ENCODE results near the gene SLC9C2. TPM values are rescaled to one million over a fixed set of nuclear protein-coding genes. Genes with fewer than 3 reads are reported as not detected.

SLC9C2 gene
- total RNA-seq, 1 donor from 2014 or later: 0.54 TPM

DNA sequence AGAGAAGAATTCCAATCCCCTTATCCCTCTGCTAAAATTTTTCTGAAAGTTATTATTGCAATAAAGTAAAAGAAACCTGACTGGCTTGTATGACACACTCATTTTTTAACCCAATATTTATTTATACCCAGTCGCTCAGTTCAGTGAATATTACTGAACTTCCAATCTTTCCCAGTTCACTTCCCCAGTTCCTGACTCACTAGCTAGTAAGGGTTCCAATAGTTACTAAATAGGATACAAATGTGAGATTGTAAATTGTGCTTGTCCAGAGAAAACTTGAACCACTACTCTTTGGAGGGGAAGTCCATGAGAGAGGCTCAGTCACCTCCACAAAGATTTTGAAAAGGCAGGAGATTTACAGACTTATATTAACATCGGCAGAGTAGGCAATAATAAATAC lies 94.3 kb downstream of the SLC9C2 start:
- H3K79me2 ChIP-seq (ENCODE audit: insufficient read depth, low read length): no peaks in the 10 kb centered on the region
- no peaks in the 10 kb centered on the region for H4K20me1 ChIP-seq (ENCODE audit: insufficient read depth, low read length)
- H3K27ac ChIP-seq (ENCODE audit: low read depth, low read length): no peak overlapping the region
- H3K27ac Mint-ChIP-seq (ENCODE audit: unreplicated experiment): no peak overlapping the region
- H3K36me3 Mint-ChIP-seq (ENCODE audit: low read depth, unreplicated experiment): no peaks in the 10 kb centered on the region
- no peak overlapping the region for H3K4me2 ChIP-seq (ENCODE audit: low read length)
- H3K36me3 ChIP-seq (ENCODE audit: insufficient read depth, low read length): no peaks in the 10 kb centered on the region
- H3K27me3 ChIP-seq (ENCODE audit: insufficient read depth, low read length): no peaks in the 10 kb centered on the region
- H3K9me3 ChIP-seq (ENCODE audit: insufficient read depth, low read depth, low read length): no peaks in the 10 kb centered on the region
- no peak for FAIRE-seq
- no peaks in the 10 kb centered on the region for H3K27me3 Mint-ChIP-seq (ENCODE audit: low read depth, unreplicated experiment)
- peaks cover under 1% of the 10 kb centered on the region for H3K9me3 Mint-ChIP-seq (ENCODE audit: unreplicated experiment)
- TF ChIP-seq, protein P1, sequence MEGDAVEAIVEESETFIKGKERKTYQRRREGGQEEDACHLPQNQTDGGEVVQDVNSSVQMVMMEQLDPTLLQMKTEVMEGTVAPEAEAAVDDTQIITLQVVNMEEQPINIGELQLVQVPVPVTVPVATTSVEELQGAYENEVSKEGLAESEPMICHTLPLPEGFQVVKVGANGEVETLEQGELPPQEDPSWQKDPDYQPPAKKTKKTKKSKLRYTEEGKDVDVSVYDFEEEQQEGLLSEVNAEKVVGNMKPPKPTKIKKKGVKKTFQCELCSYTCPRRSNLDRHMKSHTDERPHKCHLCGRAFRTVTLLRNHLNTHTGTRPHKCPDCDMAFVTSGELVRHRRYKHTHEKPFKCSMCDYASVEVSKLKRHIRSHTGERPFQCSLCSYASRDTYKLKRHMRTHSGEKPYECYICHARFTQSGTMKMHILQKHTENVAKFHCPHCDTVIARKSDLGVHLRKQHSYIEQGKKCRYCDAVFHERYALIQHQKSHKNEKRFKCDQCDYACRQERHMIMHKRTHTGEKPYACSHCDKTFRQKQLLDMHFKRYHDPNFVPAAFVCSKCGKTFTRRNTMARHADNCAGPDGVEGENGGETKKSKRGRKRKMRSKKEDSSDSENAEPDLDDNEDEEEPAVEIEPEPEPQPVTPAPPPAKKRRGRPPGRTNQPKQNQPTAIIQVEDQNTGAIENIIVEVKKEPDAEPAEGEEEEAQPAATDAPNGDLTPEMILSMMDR (IDR thresholded peaks at IDR 0.05; ENCODE audit: insufficient read depth, low read depth, low read length): no peak
- no peak for TF ChIP-seq EZH2 (IDR thresholded peaks at IDR 0.05; ENCODE audit: insufficient read depth, low read length)
- no peak overlapping the region for H3K9ac ChIP-seq (ENCODE audit: low read length)
- H3K4me1 Mint-ChIP-seq (ENCODE audit: low read depth, unreplicated experiment): peaks cover 20% of the 10 kb centered on the region
- no peak for DNase-seq (ENCODE audit: low read depth)
- no peak overlapping the region for H3K4me3 Mint-ChIP-seq (ENCODE audit: unreplicated experiment)
- H3K4me3 ChIP-seq (ENCODE audit: insufficient read depth, low read depth, low read length): no peak overlapping the region
- H2AFZ ChIP-seq (ENCODE audit: low read depth, low read length): no peak overlapping the region
- peaks cover 10% of the 10 kb centered on the region for H3K4me1 ChIP-seq (ENCODE audit: insufficient read depth, low read length)

DNA sequence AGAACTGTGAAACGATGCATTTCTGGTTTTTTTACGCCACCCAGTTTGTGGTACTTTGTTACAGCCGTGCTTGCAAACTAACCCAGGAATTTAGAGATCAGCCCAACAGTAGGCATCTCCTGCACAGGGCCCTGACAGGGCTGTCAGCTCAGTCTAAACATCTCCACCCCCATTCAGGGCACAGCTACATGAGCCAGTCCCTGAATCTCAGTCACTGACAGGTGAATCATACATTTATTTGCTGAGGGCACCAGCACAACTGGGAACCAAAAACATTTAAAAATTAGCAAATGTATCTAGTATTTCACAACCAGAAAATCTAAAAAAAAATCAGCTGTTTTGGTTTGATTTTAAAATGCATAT lies 95.0 kb downstream of the SLC9C2 start:
- Mint-ChIP-seq H3K4me3 (ENCODE audit: unreplicated experiment) (no peak overlapping the region), H3K27ac (ENCODE audit: unreplicated experiment) (peak overlapping the region; percentile 91), H3K4me1 (ENCODE audit: low read depth, unreplicated experiment) (peaks cover 20% of the 10 kb centered on the region), H3K36me3 (ENCODE audit: low read depth, unreplicated experiment) (no peaks in the 10 kb centered on the region), H3K27me3 (ENCODE audit: low read depth, unreplicated experiment) (no peaks in the 10 kb centered on the region), H3K9me3 (ENCODE audit: unreplicated experiment) (no peaks in the 10 kb centered on the region)
- no peaks in the 10 kb centered on the region for H3K27me3 ChIP-seq (ENCODE audit: insufficient read depth, low read length)
- peak overlapping the region; percentile 55 for H3K27ac ChIP-seq (ENCODE audit: low read depth, low read length)
- H3K4me3 ChIP-seq (ENCODE audit: insufficient read depth, low read depth, low read length): peak overlapping the region; percentile 4
- H3K9ac ChIP-seq (ENCODE audit: low read length): peak overlapping the region; percentile 47
- no peaks in the 10 kb centered on the region for H4K20me1 ChIP-seq (ENCODE audit: insufficient read depth, low read length)
- peaks cover 10% of the 10 kb centered on the region for H3K4me1 ChIP-seq (ENCODE audit: insufficient read depth, low read length)
- no peaks in the 10 kb centered on the region for H3K36me3 ChIP-seq (ENCODE audit: insufficient read depth, low read length)
- H2AFZ ChIP-seq (ENCODE audit: low read depth, low read length): peak overlapping the region; percentile 47
- H3K79me2 ChIP-seq (ENCODE audit: insufficient read depth, low read length): no peaks in the 10 kb centered on the region
- DNase-seq (ENCODE audit: low read depth): no peak
- peak overlapping the region; percentile 70 for H3K4me2 ChIP-seq (ENCODE audit: low read length)
- no peak for FAIRE-seq
- TF ChIP-seq, protein P1 (IDR thresholded peaks at IDR 0.05; ENCODE audit: insufficient read depth, low read depth, low read length): no peak
- TF ChIP-seq EZH2 (IDR thresholded peaks at IDR 0.05; ENCODE audit: insufficient read depth, low read length): no peak
- no peaks in the 10 kb centered on the region for H3K9me3 ChIP-seq (ENCODE audit: insufficient read depth, low read depth, low read length)

DNA sequence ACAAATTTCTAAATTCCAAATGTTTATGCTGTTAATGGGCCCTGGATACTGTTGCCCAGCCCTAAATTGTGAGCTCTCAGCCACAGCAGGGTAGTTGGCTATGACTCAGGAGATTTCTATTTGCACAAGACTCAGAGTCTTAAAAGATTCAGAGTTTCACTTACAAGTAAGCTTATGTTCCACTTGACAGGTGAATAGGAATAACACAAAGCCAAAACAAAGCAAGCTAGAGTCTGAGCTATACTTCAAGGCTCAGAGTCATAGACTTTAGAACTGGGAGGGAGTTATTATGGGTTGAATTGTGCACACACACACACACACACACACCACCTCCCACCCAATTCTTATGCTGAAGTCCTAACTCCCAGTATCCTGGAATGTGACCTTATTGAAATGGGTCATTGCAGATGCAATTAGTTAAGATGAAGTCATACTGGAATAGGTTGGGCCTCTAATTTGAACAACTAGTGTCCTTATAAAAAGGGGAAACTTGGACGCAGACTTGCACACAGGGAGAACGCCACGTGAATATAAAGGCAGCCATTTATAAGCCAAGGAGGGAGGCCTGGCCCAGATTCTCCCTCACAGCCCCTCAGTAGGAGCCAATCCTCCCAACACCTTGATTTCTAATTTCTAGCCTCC lies 95.5 kb downstream of the SLC9C2 start:
- no peak overlapping the region for H3K4me3 Mint-ChIP-seq (ENCODE audit: unreplicated experiment)

More for the DNA sequence above, 95.5 kb downstream of the SLC9C2 start:
- H3K9ac ChIP-seq (ENCODE audit: low read length): peak overlapping the region; percentile 47
- H3K36me3 ChIP-seq (ENCODE audit: insufficient read depth, low read length): no peaks in the 10 kb centered on the region
- Mint-ChIP-seq H3K27ac (ENCODE audit: unreplicated experiment) (peak overlapping the region; percentile 91), H3K9me3 (ENCODE audit: unreplicated experiment) (no peaks in the 10 kb centered on the region), H3K36me3 (ENCODE audit: low read depth, unreplicated experiment) (no peaks in the 10 kb centered on the region), H3K4me1 (ENCODE audit: low read depth, unreplicated experiment) (peaks cover 20% of the 10 kb centered on the region), H3K27me3 (ENCODE audit: low read depth, unreplicated experiment) (no peaks in the 10 kb centered on the region)
- no peaks in the 10 kb centered on the region for H3K9me3 ChIP-seq (ENCODE audit: insufficient read depth, low read depth, low read length)
- peak overlapping the region; percentile 70 for H3K4me2 ChIP-seq (ENCODE audit: low read length)
- peak overlapping the region; percentile 4 for H3K4me3 ChIP-seq (ENCODE audit: insufficient read depth, low read depth, low read length)
- peaks cover 10% of the 10 kb centered on the region for H3K4me1 ChIP-seq (ENCODE audit: insufficient read depth, low read length)
- FAIRE-seq: no peak
- DNase-seq (ENCODE audit: low read depth): peak; percentile 89
- H3K27ac ChIP-seq (ENCODE audit: low read depth, low read length): peak overlapping the region; percentile 55
- peak overlapping the region; percentile 47 for H2AFZ ChIP-seq (ENCODE audit: low read depth, low read length)
- no peaks in the 10 kb centered on the region for H4K20me1 ChIP-seq (ENCODE audit: insufficient read depth, low read length)
- TF ChIP-seq, protein P1 (IDR thresholded peaks at IDR 0.05; ENCODE audit: insufficient read depth, low read depth, low read length): no peak
- TF ChIP-seq EZH2 (IDR thresholded peaks at IDR 0.05; ENCODE audit: insufficient read depth, low read length): no peak
- no peaks in the 10 kb centered on the region for H3K79me2 ChIP-seq (ENCODE audit: insufficient read depth, low read length)
- no peaks in the 10 kb centered on the region for H3K27me3 ChIP-seq (ENCODE audit: insufficient read depth, low read length)

Measured in astrocyte (in vitro differentiated cells and primary cell).